OCI-LY7 (cell line): Measurements from ENCODE around the gene KIRREL3. TPM values are rescaled to one million over a fixed set of nuclear protein-coding genes. Genes with fewer than 3 reads are reported as not detected.

Experiments
- BruUV-seq: library from RNA; stranded (reverse); fragments of 400-500 nt; replicated peaks from 2 replicates; lab custom pipeline; 2021; lab: Mats Ljungman, UMichigan
- CTCF ChIA-PET: fragments of 300-600 bp; sonication (Branson Sonifier 250); formaldehyde crosslinking; loops from one replicate; lab custom pipeline; 2022; ENCODE audit warnings: antibody characterized with exemption; ENCODE audit not compliant: unreplicated experiment; lab: Charles Lee
- POLR2A ChIA-PET: fragments of 300-600 bp; sonication (Branson Sonifier 250); formaldehyde crosslinking; loops from one replicate; lab custom pipeline; 2022; ENCODE audit warnings: antibody characterized with exemption; lab: Charles Lee
- DNase-seq: peaks from one replicate; pipeline ENCODE4 v3.0.0-alpha.2; 2015; ENCODE audit warnings: low spot score
- H2AFZ ChIP-seq: fragments of 200-600 bp; sonication (generic), shearing (Covaris generic); 2 replicates; pipeline ENCODE4 v1.6.1; 2014; ENCODE audit warnings: mild to moderate bottlenecking, antibody characterized with exemption, low read length, moderate library complexity
- H3K27ac ChIP-seq: fragments of 200-600 bp; sonication (generic); 2 replicates; pipeline ENCODE4 v1.5.1; 2014; ENCODE audit warnings: mixed run types, low read depth, mild to moderate bottlenecking, moderate library complexity, low read length, inconsistent platforms; ENCODE audit not compliant: poor library complexity, severe bottlenecking
- H3K36me3 ChIP-seq: fragments of 200-600 bp; sonication (generic); 2 replicates; pipeline ENCODE4 v1.6.1; 2014; ENCODE audit warnings: mild to moderate bottlenecking, antibody characterized with exemption, low read length, moderate library complexity, mixed read lengths; ENCODE audit not compliant: insufficient read depth
- H3K4me1 ChIP-seq: fragments of 200-600 bp; sonication (generic); 2 replicates; pipeline ENCODE4 v1.5.1; 2014; ENCODE audit warnings: mild to moderate bottlenecking, low read length; ENCODE audit not compliant: insufficient read depth, poor library complexity, severe bottlenecking
- H3K4me2 ChIP-seq: fragments of 200-600 bp; sonication (generic); 2 replicates; pipeline ENCODE4 v1.6.1; 2014; ENCODE audit warnings: mild to moderate bottlenecking, low read length
- H3K4me3 ChIP-seq: fragments of 200-600 bp; sonication (generic); 2 replicates; pipeline ENCODE4 v1.5.1; 2014; ENCODE audit warnings: mild to moderate bottlenecking, low read depth, low read length; ENCODE audit not compliant: poor library complexity, severe bottlenecking
- H3K79me2 ChIP-seq: fragments of 200-600 bp; sonication (generic); 2 replicates; pipeline ENCODE4 v1.6.1; 2016; ENCODE audit warnings: low read depth, mild to moderate bottlenecking, low read length, moderate library complexity, mixed read lengths; ENCODE audit not compliant: insufficient read depth
- H3K9me2 ChIP-seq: fragments of 200-600 bp; sonication (generic); 2 replicates; pipeline ENCODE4 v1.6.1; 2016; ENCODE audit warnings: mild to moderate bottlenecking, low read length, mixed read lengths; ENCODE audit not compliant: insufficient read depth
- H3K9me3 ChIP-seq: fragments of 200-600 bp; sonication (generic); 2 replicates; pipeline ENCODE4 v1.6.1; 2014; ENCODE audit warnings: mild to moderate bottlenecking, mixed run types, low read length, mixed read lengths
- H4K20me1 ChIP-seq: fragments of 200-600 bp; sonication (generic); 2 replicates; pipeline ENCODE4 v1.6.1; 2014; ENCODE audit warnings: mild to moderate bottlenecking, antibody characterized with exemption, low read length, moderate library complexity, mixed read lengths; ENCODE audit not compliant: insufficient read depth
- CTCF ChIP-seq: fragments of 200-600 bp; sonication (generic); conservative IDR thresholded peaks from 2 replicates; pipeline ENCODE4 v1.5.1; 2014; ENCODE audit warnings: mild to moderate bottlenecking, antibody characterized with exemption, low read length, moderate library complexity, mixed read lengths
- EZH2phosphoT487 ChIP-seq: fragments of 200-600 bp; sonication (generic); IDR thresholded peaks from 2 replicates; pipeline ENCODE4 v1.6.1; 2018; ENCODE audit warnings: low read depth, borderline replicate concordance, mild to moderate bottlenecking, mixed run types, antibody characterized with exemption, low read length, moderate library complexity, mixed read lengths
- intact Hi-C: fragments of 100-400 bp; cut with micrococcal nuclease; formaldehyde crosslinking; loops from one replicate; pipeline ENCODE4 v1.10.0; 2022; ENCODE audit not compliant: unreplicated experiment
- total RNA-seq, 2 experiments: library from RNA; depleted of rRNA in 1 of 2; stranded (reverse); fragments of >200 nt in 1 of 2; shearing (Covaris generic) in 1 of 2; gene quantifications; 2 replicates each; pipeline ENCODE4 v1.2.3, GENCODE V29; 2014 to 2022

KIRREL3 gene
- total RNA-seq, 2 experiments from 2014 or later, result not detected

GRCh38 chr11:126483621-126484195, 516.9 kb downstream of the KIRREL3 start:
- Histone ChIP-seq H3K79me2 (no peaks in the 10 kb centered on the region), H3K4me1 (peaks cover 35% of the 10 kb centered on the region), H3K4me3 (no peak overlapping the region), H3K9me2 (no peaks in the 10 kb centered on the region), H3K36me3 (no peaks in the 10 kb centered on the region), H2AFZ (no peak overlapping the region), H4K20me1 (no peaks in the 10 kb centered on the region), H3K9me3 (no peaks in the 10 kb centered on the region), H3K27ac (no peak overlapping the region), H3K4me2 (no peak overlapping the region)
- intact Hi-C loops, result no loop called here
- BruUV-seq, result no TSS peak
- TF ChIP-seq CTCF, result no peak
- no peak for TF ChIP-seq EZH2phosphoT487
- ChIA-PET CTCF (interaction anchor here (0.9 to 1.6 kb wide), 3 partner anchors 22 to 173 kb away, joined by 3 to 8 read pairs (median 3); no protein-coding TSS in a partner anchor), POLR2A (interaction anchor here (0.7 to 5.0 kb wide), 5 partner anchors 11 to 1431 kb away, joined by 3 to 48 read pairs (median 3); no protein-coding TSS in a partner anchor)
- no peak for DNase-seq

GRCh38 chr11:126482586-126483108, 517.9 kb downstream of the KIRREL3 start:
- no peak for DNase-seq
- Histone ChIP-seq H3K36me3 (no peaks in the 10 kb centered on the region), H3K9me2 (no peaks in the 10 kb centered on the region), H3K4me2 (no peak overlapping the region), H3K79me2 (no peaks in the 10 kb centered on the region), H3K4me1 (peaks cover 35% of the 10 kb centered on the region), H4K20me1 (no peaks in the 10 kb centered on the region), H3K9me3 (no peaks in the 10 kb centered on the region), H3K27ac (no peak overlapping the region), H2AFZ (no peak overlapping the region), H3K4me3 (no peak overlapping the region)
- intact Hi-C loops, result no loop called here
- no TSS peak for BruUV-seq
- TF ChIP-seq CTCF, result no peak
- TF ChIP-seq EZH2phosphoT487, result no peak
- ChIA-PET POLR2A (interaction anchor here (0.6 to 5.0 kb wide), 4 partner anchors 16 to 1430 kb away, joined by 3 to 48 read pairs (median 3); no protein-coding TSS in a partner anchor), CTCF (no interaction called here)

GRCh38 chr11:126481303-126481680, 519.3 kb downstream of the KIRREL3 start:
- H2AFZ ChIP-seq, result peak overlapping the region; percentile 91; the same call in 1 of the 2 replicates
- POLR2A ChIA-PET, result interaction anchor here (0.6 to 1.9 kb wide), 12 partner anchors 9 to 177 kb away, joined by 3 to 26 read pairs (median 4); partner anchors contain the start of genes DCPS and ST3GAL4
- no peaks in the 10 kb centered on the region for H3K9me3 ChIP-seq
- H3K9me2 ChIP-seq, result no peaks in the 10 kb centered on the region
- H3K27ac ChIP-seq, result no peak overlapping the region
- no peaks in the 10 kb centered on the region for H3K36me3 ChIP-seq
- no peak for TF ChIP-seq EZH2phosphoT487
- no peak for TF ChIP-seq CTCF
- H3K4me2 ChIP-seq, result no peak overlapping the region
- DNase-seq, result no peak
- CTCF ChIA-PET, result interaction anchor here (0.6 to 3.1 kb wide), 12 partner anchors 8 to 170 kb away, joined by 3 to 59 read pairs (median 3); no protein-coding TSS in a partner anchor
- no peaks in the 10 kb centered on the region for H3K79me2 ChIP-seq
- no TSS peak for BruUV-seq
- intact Hi-C loops, result no loop called here
- H3K4me3 ChIP-seq, result no peak overlapping the region
- no peaks in the 10 kb centered on the region for H4K20me1 ChIP-seq
- peaks cover 35% of the 10 kb centered on the region for H3K4me1 ChIP-seq
